Mammary epithelial cell (primary cell): ENCODE data around the gene GRIN3B.

Source experiments
- CTCF ChIP-seq, 2 donors: IDR thresholded peaks in 1 of 2; conservative IDR thresholded peaks in 1 of 2; 2 replicates each; pipeline ENCODE4 v1.5.1; 2011 to 2012; ENCODE audit warnings: inconsistent platforms in 2 of 2, low read length in 2 of 2, mild to moderate bottlenecking in 2 of 2, control low read depth in 1 of 2, low read depth in 1 of 2; ENCODE audit not compliant: insufficient read depth in 1 of 2; ENCODE audit errors: extremely low read depth in 1 of 2
- EZH2 ChIP-seq: IDR thresholded peaks from 2 replicates; pipeline ENCODE4 v1.6.1; 2012; ENCODE audit warnings: low read length, inconsistent platforms, borderline replicate concordance

- no peak for TF ChIP-seq EZH2
- no peak for TF ChIP-seq CTCF (conservative IDR thresholded peaks at IDR 0.05 in 1 of 2, IDR thresholded peaks at IDR 0.05 in 1 of 2; ENCODE audit: extremely low read depth in 1 of 2, insufficient read depth in 1 of 2, low read depth in 1 of 2, low read length in 2 of 2)
These were observed 55.8 kb downstream of the GRIN3B start for GRCh38 chr19:1055886-1056620.
